DMS 273 (cell line): ENCODE measurements around the gene RIPPLY2.
"Not testable (repeated sequence)": the region's sequence is repeated elsewhere in the genome, so short reads cannot be mapped to it uniquely, and the experiment has no call there.

ENCODE experiments used
- DNase-seq: peaks from one replicate; lab custom pipeline; 2025; ENCODE audit not compliant: unreplicated experiment; lab: John Stamatoyannopoulos, UW

RIPPLY2 gene

DNA sequence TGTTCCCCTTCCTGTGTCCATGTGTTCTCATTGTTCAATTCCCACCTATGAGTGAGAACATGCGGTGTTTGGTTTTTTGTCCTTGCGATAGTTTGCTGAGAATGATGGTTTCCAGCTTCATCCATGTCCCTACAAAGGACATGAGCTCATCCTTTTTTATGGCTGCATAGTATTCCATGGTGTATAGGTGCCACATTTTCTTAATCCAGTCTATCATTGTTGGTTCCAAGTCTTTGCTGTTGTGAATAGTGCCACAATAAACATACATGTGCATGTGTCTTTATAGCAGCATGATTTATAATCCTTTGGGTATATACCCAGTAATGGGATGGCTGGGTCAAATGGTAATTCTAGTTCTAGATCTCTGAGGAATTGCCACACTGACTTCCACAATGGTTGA, 43.9 kb downstream of the RIPPLY2 start:
- not testable (repeated sequence) for DNase-seq

DNA sequence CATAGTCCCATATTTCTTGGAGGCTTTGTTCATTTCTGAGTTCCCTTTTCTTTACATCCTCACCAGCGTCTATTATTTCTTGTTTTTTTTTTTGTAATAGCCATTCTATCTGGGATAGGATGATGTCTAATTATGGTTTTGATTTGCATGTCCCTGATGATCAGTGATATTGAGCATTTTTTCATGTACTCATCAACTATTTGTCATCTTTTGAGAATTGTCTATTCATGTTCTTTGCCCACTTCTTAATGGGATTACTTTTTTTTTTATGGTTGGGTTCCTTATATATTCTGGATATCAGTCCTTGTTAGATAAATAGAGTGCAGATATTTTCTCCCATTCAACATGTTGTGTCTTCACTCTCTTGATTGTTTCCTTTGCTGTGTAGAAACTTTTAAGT, 48.5 kb downstream of the RIPPLY2 start:
- DNase-seq: no peak

DNA sequence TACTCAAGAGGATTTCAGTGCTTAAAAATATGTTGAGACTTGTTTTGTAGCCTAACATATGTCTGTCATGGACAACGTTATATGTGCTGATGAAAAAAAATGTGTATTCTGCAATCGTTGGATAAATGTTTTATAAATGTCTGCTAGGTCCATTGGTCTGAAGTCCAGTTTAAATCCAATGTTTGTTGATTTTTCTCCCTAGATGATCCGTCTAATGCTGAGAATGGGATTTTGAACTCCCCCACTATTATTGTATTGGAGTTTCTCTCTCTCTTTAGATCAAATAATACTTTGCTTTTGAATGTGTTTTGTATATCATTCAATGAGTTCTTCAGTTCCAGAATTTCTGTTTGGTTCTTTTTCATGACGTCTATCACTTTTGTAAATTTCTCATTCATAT, 51.2 kb downstream of the RIPPLY2 start:
- DNase-seq: no peak

DNA sequence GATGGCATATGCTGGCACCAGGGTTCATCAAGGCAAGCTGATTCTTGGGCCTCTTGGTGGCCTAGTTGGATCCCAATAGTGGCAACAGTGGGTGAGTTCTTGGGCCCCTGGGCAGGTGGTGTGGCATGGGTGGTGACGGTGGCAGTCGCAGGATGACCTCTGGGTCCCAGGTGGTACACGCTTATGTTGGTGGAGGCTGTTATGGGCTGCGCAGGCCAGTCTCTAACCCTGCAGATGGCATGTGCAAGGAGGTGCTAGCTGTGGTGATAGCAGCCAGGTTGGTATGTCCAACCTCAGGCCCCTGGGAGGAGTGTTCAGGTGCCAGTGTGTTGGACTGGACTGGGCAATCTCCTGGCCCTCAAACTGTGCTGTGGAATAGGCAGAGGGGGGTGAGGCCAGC, 52.5 kb downstream of the RIPPLY2 start:
- DNase-seq: no peak
